Head of caudate nucleus (tissue), 42 donors: ENCODE measurements around the gene NAA25.
"Not testable (repeated sequence)": the region's sequence is repeated elsewhere in the genome, so short reads cannot be mapped to it uniquely, and the experiment has no call there.

Experiments used
- DNase-seq, 42 donors: peaks; one replicate each; pipeline versions ENCODE4 v3.0.0 to v3.0.0-alpha.2; 2020 to 2021; ENCODE audit warnings: mixed read lengths in 7 of 42
- intact Hi-C: fragments of 100-400 bp; cut with DNase I; formaldehyde crosslinking; loops from one replicate; pipeline ENCODE4 v1.15.0; 2022

NAA25 gene

GRCh38 chr12:112097641-112098040 lies 10.9 kb downstream of the NAA25 start:
- no peak for DNase-seq
- intact Hi-C loops, result no loop called here

- DNase-seq, result no peak
- intact Hi-C loops, result no loop called here
Observed at GRCh38 chr12:112096667-112097066, 11.9 kb downstream of the NAA25 start.

- no peak for DNase-seq
Observed at GRCh38 chr12:112096070-112096469, 12.5 kb downstream of the NAA25 start.

GRCh38 chr12:112091563-112091962 lies 17.0 kb downstream of the NAA25 start:
- no peak for DNase-seq
- intact Hi-C loops, result no loop called here

More at GRCh38 chr12:112096070-112096469, 12.5 kb downstream of the NAA25 start:
- intact Hi-C loops, result no loop called here

- no peak for DNase-seq
- intact Hi-C loops, result no loop called here
Observed at GRCh38 chr12:112087851-112088250, 20.7 kb downstream of the NAA25 start.

- DNase-seq, result no peak
- intact Hi-C loops, result no loop called here
Observed at GRCh38 chr12:112087055-112087850, 21.3 kb downstream of the NAA25 start.

- intact Hi-C loops, result no loop called here
- no peak for DNase-seq
Observed at GRCh38 chr12:112066566-112066965, 42.0 kb downstream of the NAA25 start.

- DNase-seq, result no peak
- intact Hi-C loops, result no loop called here
Observed at GRCh38 chr12:112063273-112063672, 45.3 kb downstream of the NAA25 start.

GRCh38 chr12:112061137-112061536 lies 47.4 kb downstream of the NAA25 start:
- no peak for DNase-seq
- intact Hi-C loops, result no loop called here

GRCh38 chr12:112049351-112049750 lies 59.2 kb downstream of the NAA25 start:
- peak in 2 of 42 donors; percentile 2 to 47 for DNase-seq
- intact Hi-C loops, result no loop called here

- intact Hi-C loops, result no loop called here
- no peak for DNase-seq
Observed at GRCh38 chr12:112046003-112046402, 62.6 kb downstream of the NAA25 start.

GRCh38 chr12:112036614-112037013 lies 72.0 kb downstream of the NAA25 start:
- DNase-seq, intact Hi-C loops: not testable (repeated sequence)

- no peak for DNase-seq
- intact Hi-C loops, result no loop called here
Observed at GRCh38 chr12:112035219-112035785, 73.3 kb downstream of the NAA25 start.

GRCh38 chr12:112032292-112032691 lies 76.3 kb downstream of the NAA25 start:
- intact Hi-C loops, result no loop called here
- DNase-seq, result no peak

- DNase-seq, result no peak
Observed at GRCh38 chr12:112031472-112031871, 77.1 kb downstream of the NAA25 start.

GRCh38 chr12:112029301-112029700 lies 79.3 kb downstream of the NAA25 start:
- no peak for DNase-seq
- intact Hi-C loops, result no loop called here

More at GRCh38 chr12:112031472-112031871, 77.1 kb downstream of the NAA25 start:
- intact Hi-C loops, result no loop called here

GRCh38 chr12:112025808-112026375 lies 82.7 kb downstream of the NAA25 start:
- no peak for DNase-seq
- intact Hi-C loops, result no loop called here

GRCh38 chr12:112023759-112024396 lies 84.7 kb downstream of the NAA25 start:
- DNase-seq, result no peak
- intact Hi-C loops, result no loop called here

GRCh38 chr12:112022241-112023016 lies 86.2 kb downstream of the NAA25 start:
- DNase-seq, result no peak
- intact Hi-C loops, result no loop called here
